AG04449 (cell line): ENCODE data around the gene HOXB5.
A peak's percentile ranks its signal among the peaks of the same experiment; 100 is the strongest.

ENCODE experiments used
- CTCF ChIA-PET: fragments of 350-600 bp; formaldehyde crosslinking; extraction: SDS; loops from one replicate; lab custom pipeline; 2021; ENCODE audit warnings: antibody characterized with exemption; lab: Yijun Ruan, JAX
- POLR2A ChIA-PET: fragments of 400-600, 350-600 bp; formaldehyde crosslinking; extraction: SDS; loops from one replicate; lab custom pipeline; 2020; ENCODE audit warnings: antibody characterized with exemption, inconsistent platforms; lab: Yijun Ruan, JAX
- DNase-seq: peaks from one replicate; pipeline ENCODE4 v3.0.0-alpha.2; 2010; ENCODE audit warnings: low read depth, low spot score
- H3K4me3 ChIP-seq: 2 replicates; pipeline ENCODE4 v1.5.1; 2011; ENCODE audit warnings: low read depth, mild to moderate bottlenecking, control low read depth, low read length
- CTCF ChIP-seq: IDR thresholded peaks from one replicate; pipeline ENCODE4 v1.5.1; 2011; ENCODE audit warnings: mild to moderate bottlenecking, moderate library complexity, low read length, control low read depth, inconsistent platforms; ENCODE audit not compliant: insufficient read depth; ENCODE audit errors: missing control alignments

The HOXB5 gene

GRCh38 chr17:48548523-48549280 is 44.9 kb downstream of the HOXB5 start:
- CTCF ChIA-PET = interaction anchor here (0.7 to 2.2 kb wide), 12 partner anchors 9 to 213 kb away, joined by 3 to 10 read pairs (median 4); partner anchors contain the start of gene HOXB5
- no peak for TF ChIP-seq CTCF
- no peak overlapping the region for H3K4me3 ChIP-seq
- POLR2A ChIA-PET = interaction anchor here (0.7 to 2.0 kb wide), 4 partner anchors 9 to 66 kb away, joined by 3 to 7 read pairs (median 3); no protein-coding TSS in a partner anchor
- no peak for DNase-seq

- peak overlapping the region; percentile 42 for H3K4me3 ChIP-seq
- ChIA-PET CTCF (interaction anchor here (0.9 to 2.2 kb wide), 13 partner anchors 8 to 197 kb away, joined by 3 to 10 read pairs (median 4); partner anchors contain the start of genes HOXB3 and HOXB5), POLR2A (interaction anchor here (0.7 to 2.5 kb wide), 8 partner anchors 9 to 65 kb away, joined by 3 to 14 read pairs (median 6); partner anchors contain the start of gene HOXB5)
- no peak for DNase-seq
- TF ChIP-seq CTCF = no peak
Observed at GRCh38 chr17:48547808-48548522, 45.6 kb downstream of the HOXB5 start.

GRCh38 chr17:48546924-48547807 is 46.4 kb downstream of the HOXB5 start:
- H3K4me3 ChIP-seq = peak overlapping the region; percentile 42
- POLR2A ChIA-PET = interaction anchor here (0.7 to 2.5 kb wide), 12 partner anchors 8 to 64 kb away, joined by 3 to 14 read pairs (median 4); partner anchors contain the start of gene HOXB5
- DNase-seq = no peak
- TF ChIP-seq CTCF = no peak
- CTCF ChIA-PET = interaction anchor here (0.9 to 2.1 kb wide), 12 partner anchors 9 to 196 kb away, joined by 3 to 10 read pairs (median 4); partner anchors contain the start of gene HOXB3

- no peak for DNase-seq
- CTCF ChIA-PET = interaction anchor here (0.9 to 1.9 kb wide), 11 partner anchors 10 to 195 kb away, joined by 3 to 10 read pairs (median 3); no protein-coding TSS in a partner anchor
- no peak for TF ChIP-seq CTCF
- peak overlapping the region; percentile 42 for H3K4me3 ChIP-seq
- POLR2A ChIA-PET = interaction anchor here (0.7 to 2.5 kb wide), 12 partner anchors 10 to 63 kb away, joined by 3 to 14 read pairs (median 4); partner anchors contain the start of gene HOXB5
Observed at GRCh38 chr17:48546137-48546923, 47.2 kb downstream of the HOXB5 start.

- no peak for TF ChIP-seq CTCF
- ChIA-PET POLR2A (interaction anchor here (1.0 to 2.5 kb wide), 3 partner anchors 25 to 62 kb away, joined by 3 to 14 read pairs (median 3); partner anchors contain the start of gene HOXB5), CTCF (interaction anchor here (1.1 to 1.2 kb wide), 2 partner anchors 43 to 73 kb away, joined by 3 read pairs; no protein-coding TSS in a partner anchor)
- no peak for DNase-seq
- peak overlapping the region; percentile 84 for H3K4me3 ChIP-seq
Observed at GRCh38 chr17:48545539-48545938, 48.0 kb downstream of the HOXB5 start.
